ENCODE measurements around the gene EEFSEC. TPM values are rescaled to one million over a fixed set of nuclear protein-coding genes. Genes with fewer than 3 reads are reported as not detected.

EEFSEC gene
- total RNA-seq, 2 experiments from 2014 or later, result 19.4 to 19.7 TPM

DNA sequence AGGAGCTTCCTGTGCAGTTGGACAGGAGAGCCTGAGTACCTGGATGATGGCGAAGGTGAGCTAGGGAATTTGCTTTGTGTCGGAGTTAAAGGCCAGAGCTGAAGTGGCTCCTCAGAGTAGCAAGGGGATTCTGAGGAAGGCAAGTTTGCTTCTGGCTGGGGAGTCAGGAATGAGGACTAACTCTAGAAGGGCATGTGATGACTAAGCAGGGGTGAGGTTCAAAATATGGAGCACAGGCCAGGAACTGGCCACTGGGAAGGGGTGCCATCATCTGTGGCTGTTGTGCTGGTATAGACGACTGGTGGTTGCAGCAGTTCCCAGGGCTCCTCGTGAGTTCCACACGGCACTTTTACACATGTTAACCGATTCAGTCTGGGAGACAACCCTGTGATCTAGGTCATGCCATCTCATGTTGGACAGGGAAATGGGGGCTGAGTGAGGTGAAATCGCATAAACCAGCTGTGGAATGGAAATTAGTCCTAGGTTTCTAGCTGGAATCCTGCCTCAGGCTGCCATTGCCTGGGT, 100.8 kb downstream of the EEFSEC start:
- CTCF ChIA-PET, result no interaction called here
- no peaks in the 10 kb centered on the region for H3K4me1 Mint-ChIP-seq
- H3K27me3 Mint-ChIP-seq, result no peaks in the 10 kb centered on the region
- H3K27ac Mint-ChIP-seq, result no peak overlapping the region
- H3K36me3 Mint-ChIP-seq, result peaks cover 27% of the 10 kb centered on the region
- DNase-seq (no peak), ATAC-seq (no peak)
- H3K4me3 Mint-ChIP-seq, result no peak overlapping the region
- H3K9me3 Mint-ChIP-seq (ENCODE audit: low read depth), result no peaks in the 10 kb centered on the region

- no peak for ATAC-seq
- DNase-seq, result no peak
- H3K36me3 Mint-ChIP-seq, result peaks cover 27% of the 10 kb centered on the region
- no peaks in the 10 kb centered on the region for H3K4me1 Mint-ChIP-seq
- CTCF ChIA-PET, result no interaction called here
- no peaks in the 10 kb centered on the region for H3K27me3 Mint-ChIP-seq
- peaks cover 4% of the 10 kb centered on the region for H3K9me3 Mint-ChIP-seq (ENCODE audit: low read depth)
- no peak overlapping the region for H3K4me3 Mint-ChIP-seq
- H3K27ac Mint-ChIP-seq, result no peak overlapping the region
Measured at GRCh38 chr3:128254967-128255366, 101.7 kb downstream of the EEFSEC start.

DNA sequence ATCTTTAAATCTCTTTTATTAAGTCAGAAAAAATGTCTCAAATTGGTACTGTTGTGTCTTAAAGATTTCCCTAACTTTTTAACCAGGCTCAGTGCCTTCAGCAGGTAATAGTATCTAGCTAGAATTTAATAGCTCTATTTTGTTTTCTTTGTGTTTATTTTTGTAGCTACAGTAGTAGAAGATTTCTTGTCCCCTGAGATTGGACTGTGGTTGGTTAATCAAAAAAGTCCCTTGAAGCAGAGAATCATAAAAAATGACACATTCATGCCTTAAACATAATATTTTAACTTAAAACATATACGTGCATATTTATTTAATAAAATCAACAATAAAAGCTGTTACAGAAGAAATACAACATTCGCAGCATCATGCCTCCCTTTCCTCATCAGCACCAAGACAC, 102.8 kb downstream of the EEFSEC start:
- Mint-ChIP-seq H3K27ac (no peak overlapping the region), H3K9me3 (ENCODE audit: low read depth) (peaks cover 8% of the 10 kb centered on the region), H3K27me3 (no peaks in the 10 kb centered on the region), H3K4me3 (no peak overlapping the region), H3K4me1 (no peaks in the 10 kb centered on the region), H3K36me3 (peaks cover 28% of the 10 kb centered on the region)
- no peak for ATAC-seq
- CTCF ChIA-PET, result interaction anchor here (1.4 kb wide), 1 partner anchor 10 kb away, joined by 3 read pairs; no protein-coding TSS in a partner anchor
- DNase-seq, result no peak

- H3K27me3 Mint-ChIP-seq, result no peaks in the 10 kb centered on the region
- ATAC-seq, result no peak
- peaks cover 26% of the 10 kb centered on the region for H3K36me3 Mint-ChIP-seq
Measured at GRCh38 chr3:128257632-128258031, 104.4 kb downstream of the EEFSEC start.

GRCh38 chr3:128260275-128260674, 107.0 kb downstream of the EEFSEC start:
- peaks cover 29% of the 10 kb centered on the region for H3K36me3 Mint-ChIP-seq
- H3K27ac Mint-ChIP-seq, result no peak overlapping the region
- H3K4me1 Mint-ChIP-seq, result no peaks in the 10 kb centered on the region
- CTCF ChIA-PET, result no interaction called here
- no peak for ATAC-seq
- peaks cover 8% of the 10 kb centered on the region for H3K9me3 Mint-ChIP-seq (ENCODE audit: low read depth)
- no peak for DNase-seq
- H3K4me3 Mint-ChIP-seq, result no peak overlapping the region
- no peaks in the 10 kb centered on the region for H3K27me3 Mint-ChIP-seq

More at GRCh38 chr3:128257632-128258031, 104.4 kb downstream of the EEFSEC start:
- DNase-seq, result no peak
- peaks cover 8% of the 10 kb centered on the region for H3K9me3 Mint-ChIP-seq (ENCODE audit: low read depth)
- CTCF ChIA-PET, result interaction anchor here (1.4 kb wide), 1 partner anchor 8 kb away, joined by 3 read pairs; no protein-coding TSS in a partner anchor
- H3K4me1 Mint-ChIP-seq, result no peaks in the 10 kb centered on the region
- H3K27ac Mint-ChIP-seq, result no peak overlapping the region
- H3K4me3 Mint-ChIP-seq, result no peak overlapping the region

DNA sequence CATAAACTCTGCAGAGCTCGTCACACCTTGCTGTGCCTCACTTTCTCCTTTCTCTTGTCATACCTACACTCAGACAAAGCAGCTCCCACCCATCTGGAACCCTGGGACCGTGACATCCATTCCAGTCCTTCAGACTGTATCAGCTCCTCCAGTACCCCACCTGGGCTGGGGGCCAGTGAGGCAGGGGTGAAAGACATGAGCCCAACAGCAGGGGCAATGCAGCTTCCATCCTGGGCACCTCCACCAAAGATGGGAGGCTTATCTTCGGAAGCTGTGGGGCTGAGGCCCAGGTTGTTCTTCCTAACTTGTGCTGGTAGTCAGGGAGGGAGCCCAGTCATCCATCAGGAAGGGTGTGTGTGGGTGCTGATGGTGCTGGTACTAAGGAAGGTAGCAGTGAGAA, 109.2 kb downstream of the EEFSEC start:
- Mint-ChIP-seq H3K27ac (no peak overlapping the region), H3K27me3 (no peaks in the 10 kb centered on the region), H3K4me3 (no peak overlapping the region), H3K36me3 (peaks cover 26% of the 10 kb centered on the region), H3K4me1 (no peaks in the 10 kb centered on the region), H3K9me3 (ENCODE audit: low read depth) (peaks cover 8% of the 10 kb centered on the region)
- ATAC-seq (no peak), DNase-seq (no peak)
- CTCF ChIA-PET, result no interaction called here

GRCh38 chr3:128263118-128263517, 109.8 kb downstream of the EEFSEC start:
- DNase-seq (no peak), ATAC-seq (no peak)
- CTCF ChIA-PET, result no interaction called here
- Mint-ChIP-seq H3K9me3 (ENCODE audit: low read depth) (peaks cover 8% of the 10 kb centered on the region), H3K4me3 (no peak overlapping the region), H3K27me3 (no peaks in the 10 kb centered on the region), H3K36me3 (peaks cover 23% of the 10 kb centered on the region), H3K4me1 (no peaks in the 10 kb centered on the region), H3K27ac (no peak overlapping the region)

DNA sequence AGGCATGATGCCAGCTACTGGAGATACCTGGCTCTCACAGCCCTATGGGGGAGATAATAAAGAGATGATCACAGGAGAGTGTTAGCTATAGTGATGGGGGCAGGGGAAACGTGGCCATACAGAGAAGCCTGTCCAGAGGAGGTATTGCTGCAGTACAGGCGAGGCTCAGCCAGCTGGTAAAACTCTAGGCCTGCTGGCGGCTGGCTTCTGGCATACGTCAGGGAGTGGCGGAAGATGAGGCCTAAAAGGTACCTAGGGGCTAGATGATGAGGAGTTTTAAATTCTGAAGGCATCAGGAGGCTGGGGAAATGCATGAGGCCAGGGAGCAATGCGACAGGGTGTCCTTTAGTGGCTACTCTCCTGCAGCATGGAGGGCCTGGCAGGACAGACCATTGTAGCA, 110.7 kb downstream of the EEFSEC start:
- Mint-ChIP-seq H3K27me3 (no peaks in the 10 kb centered on the region), H3K27ac (no peak overlapping the region), H3K9me3 (ENCODE audit: low read depth) (peaks cover 8% of the 10 kb centered on the region), H3K4me3 (no peak overlapping the region), H3K36me3 (peaks cover 22% of the 10 kb centered on the region), H3K4me1 (no peaks in the 10 kb centered on the region)
- ATAC-seq, result no peak
- no peak for DNase-seq
- CTCF ChIA-PET, result interaction anchor here (1.1 kb wide), 1 partner anchor 11 kb away, joined by 3 read pairs; no protein-coding TSS in a partner anchor

- no peak overlapping the region for H3K27ac Mint-ChIP-seq
- DNase-seq, result no peak
- no peaks in the 10 kb centered on the region for H3K4me1 Mint-ChIP-seq
- peaks cover 4% of the 10 kb centered on the region for H3K36me3 Mint-ChIP-seq
- no peak for ATAC-seq
- no peaks in the 10 kb centered on the region for H3K27me3 Mint-ChIP-seq
- H3K4me3 Mint-ChIP-seq, result no peak overlapping the region
- H3K9me3 Mint-ChIP-seq (ENCODE audit: low read depth), result no peaks in the 10 kb centered on the region
- CTCF ChIA-PET, result interaction anchor here (1.0 kb wide), 1 partner anchor 10 kb away, joined by 3 read pairs; no protein-coding TSS in a partner anchor
Measured at GRCh38 chr3:128266453-128266852, 113.2 kb downstream of the EEFSEC start.

DNA sequence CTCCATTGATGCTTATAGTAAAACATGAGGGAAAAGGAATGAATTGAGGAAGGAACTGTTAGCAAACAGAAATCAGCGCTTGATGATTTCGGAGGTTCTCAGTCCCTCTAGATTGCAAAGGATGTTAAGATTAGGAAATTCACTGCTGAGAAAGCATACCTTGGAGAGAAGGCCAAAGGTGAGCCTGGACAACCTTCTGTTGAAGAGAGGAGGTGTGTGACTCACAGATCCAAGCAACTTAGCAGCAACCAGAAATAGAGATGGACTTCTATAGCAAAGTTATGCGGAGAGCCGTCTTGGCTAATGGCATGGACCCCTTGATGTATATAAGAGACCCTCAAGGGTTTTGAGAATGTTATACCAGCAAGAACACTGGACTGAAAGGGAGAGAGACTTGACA, 114.3 kb downstream of the EEFSEC start:
- DNase-seq (peak; percentile 9), ATAC-seq (no peak)
- Mint-ChIP-seq H3K4me3 (no peak overlapping the region), H3K27me3 (no peaks in the 10 kb centered on the region), H3K36me3 (peaks cover 3% of the 10 kb centered on the region), H3K27ac (no peak overlapping the region), H3K4me1 (no peaks in the 10 kb centered on the region), H3K9me3 (ENCODE audit: low read depth) (no peaks in the 10 kb centered on the region)
- CTCF ChIA-PET, result interaction anchor here (1.1 kb wide), 1 partner anchor 11 kb away, joined by 3 read pairs; no protein-coding TSS in a partner anchor

GRCh38 chr3:128269006-128269775, 115.9 kb downstream of the EEFSEC start:
- H3K27ac Mint-ChIP-seq, result no peak overlapping the region
- no peaks in the 10 kb centered on the region for H3K9me3 Mint-ChIP-seq (ENCODE audit: low read depth)
- H3K36me3 Mint-ChIP-seq, result no peaks in the 10 kb centered on the region
- CTCF ChIA-PET, result no interaction called here
- no peak overlapping the region for H3K4me3 Mint-ChIP-seq
- ATAC-seq, result no peak
- H3K4me1 Mint-ChIP-seq, result peaks cover 2% of the 10 kb centered on the region
- H3K27me3 Mint-ChIP-seq, result no peaks in the 10 kb centered on the region
- peak; percentile 31 for DNase-seq

GRCh38 chr3:128269796-128270195, 116.5 kb downstream of the EEFSEC start:
- DNase-seq, result peak; percentile 25
- Mint-ChIP-seq H3K4me1 (peaks cover 5% of the 10 kb centered on the region), H3K9me3 (ENCODE audit: low read depth) (no peaks in the 10 kb centered on the region), H3K4me3 (no peak overlapping the region), H3K27me3 (no peaks in the 10 kb centered on the region), H3K27ac (no peak overlapping the region), H3K36me3 (no peaks in the 10 kb centered on the region)
- CTCF ChIA-PET, result no interaction called here
- no peak for ATAC-seq

GRCh38 chr3:128270559-128271492, 117.5 kb downstream of the EEFSEC start:
- Mint-ChIP-seq H3K4me3 (no peak overlapping the region), H3K9me3 (ENCODE audit: low read depth) (no peaks in the 10 kb centered on the region), H3K27me3 (no peaks in the 10 kb centered on the region), H3K36me3 (no peaks in the 10 kb centered on the region), H3K27ac (no peak overlapping the region), H3K4me1 (peaks cover 5% of the 10 kb centered on the region)
- ATAC-seq (no peak), DNase-seq (peak; percentile 31)
- CTCF ChIA-PET, result no interaction called here

Data from activated CD8-positive, alpha-beta memory T cell treated with anti-CD3 and anti-CD28 coated beads, Interleukin-2, amount 10 ng/mL, durations not matched to agents 7 days and 5 days (primary cell).